HG03439 (cell line): ENCODE measurements around the gene ACACA.
"Not testable (repeated sequence)": the region's sequence is repeated elsewhere in the genome, so short reads cannot be mapped to it uniquely, and the experiment has no call there.

Source experiments
- ATAC-seq: cut with Tn5 transposase; IDR thresholded peaks from one replicate; pipeline ENCODE4 v1.9.1; 2021; ENCODE audit warnings: mild to moderate bottlenecking, moderate library complexity; ENCODE audit not compliant: unreplicated experiment

Gene ACACA

GRCh38 chr17:37406635-37407461 lies at the start of gene ACACA, which contains the start of gene TADA2A:
Gene ACACA (minus strand): TSS chr17:37406836. CDS start chr17:37406299, 537 bp downstream.
Gene TADA2A (plus strand): TSS chr17:37406886. CDS start chr17:37411366, 4,480 bp downstream.
- peak; percentile 73 for ATAC-seq

DNA sequence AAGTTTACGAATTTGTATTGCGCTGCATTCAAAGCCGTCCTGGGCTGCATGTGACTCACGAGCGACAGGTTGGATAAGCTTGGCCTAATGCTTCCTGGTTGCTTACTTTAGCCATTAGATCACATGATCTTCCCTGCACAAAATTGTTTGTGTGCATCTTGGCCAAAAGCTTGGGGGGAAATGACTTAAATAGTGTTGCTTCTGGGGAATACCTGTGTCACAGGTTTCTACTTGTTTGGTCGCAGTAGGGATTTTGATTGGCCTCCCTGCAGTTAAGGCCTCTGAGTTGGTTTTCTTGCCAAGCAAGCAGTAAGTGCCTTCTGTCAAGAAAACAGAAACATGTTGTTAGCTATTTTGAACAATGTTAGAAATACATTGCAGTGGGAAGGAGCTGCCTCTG lies 43.5 kb upstream of the ACACA start:
- no peak for ATAC-seq

DNA sequence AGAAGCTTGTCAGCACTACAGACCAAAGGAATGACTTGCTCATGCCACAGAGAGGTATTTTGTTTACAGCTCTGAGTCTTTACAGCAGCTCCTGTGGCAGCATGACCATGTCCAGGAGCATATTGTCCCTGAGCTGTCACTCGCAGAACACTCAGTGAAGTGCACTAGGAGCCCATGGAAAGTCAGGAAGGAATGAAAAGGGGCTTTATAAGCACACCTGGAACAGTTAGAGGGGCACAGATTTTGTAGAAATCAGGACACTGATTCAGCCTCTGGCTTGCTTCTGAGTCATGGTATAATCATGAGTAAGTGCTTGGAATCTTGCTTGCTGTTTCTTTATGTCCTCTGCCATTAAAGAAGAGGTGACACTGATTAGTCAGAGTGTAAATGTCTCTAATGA lies 41.0 kb upstream of the ACACA start:
- no peak for ATAC-seq

GRCh38 chr17:37446027-37446426 lies 39.4 kb upstream of the ACACA start:
- no peak for ATAC-seq

DNA sequence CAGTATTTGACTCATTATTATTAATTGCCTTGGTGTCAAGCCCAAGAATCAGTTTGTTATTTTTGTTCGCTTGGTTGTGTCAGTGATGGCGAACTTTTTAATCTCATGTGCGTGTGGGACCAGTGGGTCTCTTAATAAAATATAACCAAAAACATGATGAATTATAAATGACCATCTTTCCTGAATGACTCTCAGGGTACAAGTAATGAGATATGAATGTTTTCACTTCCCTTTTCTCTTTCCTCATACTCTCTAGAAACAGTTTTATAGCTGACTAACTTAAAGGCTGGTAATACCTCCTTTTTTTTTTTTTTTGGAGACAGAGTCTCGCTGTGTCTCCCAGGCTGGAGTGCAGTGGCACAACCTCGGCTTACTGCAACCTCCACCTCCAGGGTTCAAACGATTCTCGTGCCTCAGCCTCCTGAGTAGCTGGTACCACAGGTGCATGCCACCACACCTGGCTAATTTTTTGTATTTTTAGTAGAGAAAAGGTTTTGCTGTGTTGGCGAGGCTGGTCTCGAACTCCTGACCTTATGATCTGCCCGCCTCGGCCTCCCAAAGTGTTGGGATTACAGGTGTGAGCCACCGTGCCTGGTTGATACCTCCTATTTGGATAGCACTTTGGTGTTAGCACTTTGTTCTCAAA lies 34.9 kb upstream of the ACACA start:
- ATAC-seq = not testable (repeated sequence)

GRCh38 chr17:37440424-37440823 lies 33.8 kb upstream of the ACACA start:
- ATAC-seq = no peak

GRCh38 chr17:37438141-37438540 lies 31.5 kb upstream of the ACACA start:
- ATAC-seq = no peak

GRCh38 chr17:37432671-37433070 lies 26.0 kb upstream of the ACACA start:
- no peak for ATAC-seq

DNA sequence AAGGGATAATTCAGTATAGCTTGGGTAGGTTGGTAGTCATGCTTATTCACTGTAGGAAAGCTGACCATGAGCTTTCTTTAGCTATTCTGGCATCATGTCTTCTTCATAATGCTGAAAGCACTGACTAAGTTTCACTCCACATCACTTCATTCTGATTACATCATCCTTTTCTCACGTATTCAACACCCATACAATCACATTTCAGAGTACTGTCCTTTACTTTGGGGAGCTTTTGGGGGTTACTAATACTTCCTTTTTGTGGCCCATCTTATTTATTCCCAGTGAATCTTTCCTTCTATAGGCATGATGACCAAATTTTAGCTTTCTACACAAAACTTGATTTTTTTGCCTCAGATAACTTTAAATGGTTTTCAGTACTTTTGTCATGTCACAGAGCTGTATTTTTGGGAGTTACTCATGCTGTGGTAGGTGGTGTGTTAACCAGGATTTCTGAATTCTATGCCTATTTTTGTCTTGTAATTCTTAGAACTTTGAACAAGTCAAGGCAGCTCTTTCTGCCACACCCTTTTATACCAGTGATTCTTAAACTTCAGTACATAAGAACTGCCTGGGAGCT lies 23.5 kb upstream of the ACACA start:
- no peak for ATAC-seq

- no peak for ATAC-seq
Observed at GRCh38 chr17:37429453-37429852, 22.8 kb upstream of the ACACA start.

- no peak for ATAC-seq
Observed at GRCh38 chr17:37429039-37429438, 22.4 kb upstream of the ACACA start.

DNA sequence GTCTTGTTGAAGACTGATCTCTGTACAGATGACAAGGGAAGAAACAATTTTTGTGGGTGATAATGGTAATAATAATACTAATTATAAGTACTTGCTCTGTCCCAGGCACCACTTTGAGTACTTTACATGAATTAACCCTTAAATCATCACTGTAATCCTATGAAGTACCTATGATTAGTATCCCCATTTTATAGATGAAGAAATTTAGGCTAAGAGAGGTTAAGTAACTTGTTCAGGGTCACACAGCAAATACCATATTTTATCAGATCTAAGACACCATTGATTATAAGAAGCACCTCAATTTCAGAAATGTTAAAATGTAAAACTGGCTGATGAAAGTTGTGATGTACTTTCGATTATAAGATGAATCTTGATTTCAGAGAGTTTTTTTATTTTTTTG lies 18.6 kb upstream of the ACACA start:
- ATAC-seq = no peak

- ATAC-seq = no peak
Observed at GRCh38 chr17:37422971-37423625, 16.5 kb upstream of the ACACA start.

DNA sequence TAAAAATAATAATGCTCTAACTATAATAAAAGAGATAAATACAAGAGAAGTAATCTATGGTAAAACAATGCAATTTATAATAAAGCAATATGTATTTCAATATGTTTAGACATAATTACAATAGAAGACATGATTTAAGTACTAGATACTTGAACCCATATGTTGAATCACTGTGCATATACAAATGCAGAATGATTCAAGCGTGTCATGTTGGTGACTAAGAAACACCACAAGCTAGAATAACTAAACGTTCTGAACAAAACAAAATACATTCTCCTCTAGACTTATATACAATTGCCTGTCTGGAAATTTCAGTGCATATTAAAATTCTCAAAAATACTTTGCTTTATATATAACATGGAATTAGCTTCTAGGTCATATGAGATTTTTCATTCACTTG lies 11.2 kb upstream of the ACACA start:
- no peak for ATAC-seq

DNA sequence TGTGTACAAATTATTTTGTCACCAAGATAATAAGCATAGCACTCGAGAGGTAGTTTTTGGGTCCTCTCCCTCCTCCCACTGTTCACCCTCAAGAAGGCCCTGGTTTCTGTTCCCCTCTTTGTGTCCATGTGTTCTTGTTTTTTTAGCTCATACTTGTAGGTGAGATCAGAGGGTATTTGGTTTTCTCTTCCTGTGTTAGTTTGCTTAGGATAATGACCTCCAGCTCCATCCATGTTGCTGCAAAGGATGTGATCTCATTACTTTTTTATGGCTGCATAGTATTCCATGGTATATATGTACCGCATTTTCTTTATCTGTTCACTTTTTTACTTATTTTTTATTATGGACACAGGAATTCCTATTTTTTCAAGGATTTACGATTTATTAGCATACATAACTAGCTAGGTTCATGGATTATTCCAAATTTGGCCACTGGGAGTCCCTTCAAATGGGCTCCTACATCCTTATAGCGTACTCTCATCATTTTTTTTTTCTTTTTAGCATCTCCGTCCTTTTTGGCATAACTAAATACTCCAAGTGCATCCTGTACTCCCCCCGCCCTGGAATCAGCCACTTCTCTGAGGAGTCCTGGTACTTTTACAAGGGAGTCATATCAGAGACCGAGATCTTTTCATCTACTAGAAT lies 7.4 kb upstream of the ACACA start:
- ATAC-seq = no peak

- no peak for ATAC-seq
Observed at GRCh38 chr17:37410357-37410756, 3.7 kb upstream of the ACACA start.

DNA sequence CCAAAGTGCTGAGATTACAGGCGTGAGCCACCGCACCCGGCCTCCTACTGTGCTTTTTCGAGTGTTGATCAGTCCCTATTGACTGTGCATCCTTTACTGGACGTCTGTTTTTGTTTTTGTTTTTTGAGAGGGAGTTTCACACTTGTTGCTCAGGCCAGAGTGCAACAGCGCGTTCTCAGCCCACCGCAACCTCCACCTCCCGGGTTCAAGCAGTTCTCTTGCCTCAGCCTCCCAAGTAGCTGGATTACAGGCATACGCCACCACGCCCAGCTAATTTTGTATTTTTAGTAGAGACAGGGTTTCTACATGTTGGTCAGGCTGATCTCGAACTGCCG lies 1.5 kb upstream of the ACACA start:
- ATAC-seq = not testable (repeated sequence)

- ATAC-seq = peak; percentile 24
Observed at GRCh38 chr17:37405955-37406634, 541 bp downstream of the ACACA start.

DNA sequence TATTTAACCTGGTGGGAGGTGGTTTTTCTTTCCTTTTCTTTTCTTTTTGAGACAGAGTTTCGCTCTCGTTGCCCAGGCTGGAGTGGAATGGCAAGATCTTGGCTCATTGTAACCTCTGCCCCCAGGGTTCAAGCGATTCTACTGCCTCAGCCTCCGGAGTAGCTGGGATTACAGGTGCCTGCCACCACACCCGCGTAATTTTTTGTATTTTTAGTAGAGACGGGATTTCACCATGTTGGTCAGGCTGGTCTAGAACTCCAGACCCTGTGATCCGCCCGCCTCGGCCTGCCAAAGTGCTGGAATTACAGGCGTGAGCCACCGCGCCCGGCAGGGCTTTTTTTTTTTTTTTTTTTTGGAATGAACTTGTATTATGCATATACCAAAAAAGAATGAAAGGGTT lies 1.1 kb downstream of the ACACA start:
- ATAC-seq = not testable (repeated sequence)

- no peak for ATAC-seq
Observed at GRCh38 chr17:37400505-37400904, 6.1 kb downstream of the ACACA start.
